ENCODE results near the gene ZNF593. TPM values are rescaled to one million over a fixed set of nuclear protein-coding genes. Genes with fewer than 3 reads are reported as not detected.

The ZNF593 gene
- total RNA-seq, 1 donor = 55.2 TPM

- no peak for DNase-seq (ENCODE audit: low read depth in 2 of 3, low spot score in 2 of 3)
These were observed 1.1 kb upstream of the ZNF593 start, which contains the start of gene C1orf232 for GRCh38 chr1:26168410-26169197. Gene C1orf232, minus strand, starts transcription at chr1:26168963. Its CDS starts 464 bp downstream, at chr1:26168499.

DNA sequence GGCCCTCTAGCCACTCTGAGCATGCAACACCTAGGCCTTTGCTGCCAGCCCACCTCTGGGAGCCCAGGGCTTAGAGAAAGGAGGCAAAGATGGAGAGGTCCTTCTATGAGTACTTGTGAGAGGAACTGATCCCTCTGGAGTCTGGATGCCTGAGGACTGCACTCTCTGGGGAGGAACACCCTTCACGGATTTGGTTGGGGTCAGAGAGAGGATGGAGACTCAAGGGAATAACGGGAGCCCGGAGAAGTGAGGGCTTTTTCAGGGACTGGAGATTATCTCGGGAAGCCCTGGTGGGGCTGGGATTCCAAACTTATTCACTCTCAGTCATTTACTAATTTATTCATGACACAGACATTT, 532 bp upstream of the ZNF593 start:
- no peak for DNase-seq (ENCODE audit: low read depth in 2 of 3, low spot score in 2 of 3)

GRCh38 chr1:26170472-26170821, 739 bp downstream of the ZNF593 start:
- DNase-seq (ENCODE audit: low read depth in 2 of 3, low spot score in 2 of 3) = no peak

DNA sequence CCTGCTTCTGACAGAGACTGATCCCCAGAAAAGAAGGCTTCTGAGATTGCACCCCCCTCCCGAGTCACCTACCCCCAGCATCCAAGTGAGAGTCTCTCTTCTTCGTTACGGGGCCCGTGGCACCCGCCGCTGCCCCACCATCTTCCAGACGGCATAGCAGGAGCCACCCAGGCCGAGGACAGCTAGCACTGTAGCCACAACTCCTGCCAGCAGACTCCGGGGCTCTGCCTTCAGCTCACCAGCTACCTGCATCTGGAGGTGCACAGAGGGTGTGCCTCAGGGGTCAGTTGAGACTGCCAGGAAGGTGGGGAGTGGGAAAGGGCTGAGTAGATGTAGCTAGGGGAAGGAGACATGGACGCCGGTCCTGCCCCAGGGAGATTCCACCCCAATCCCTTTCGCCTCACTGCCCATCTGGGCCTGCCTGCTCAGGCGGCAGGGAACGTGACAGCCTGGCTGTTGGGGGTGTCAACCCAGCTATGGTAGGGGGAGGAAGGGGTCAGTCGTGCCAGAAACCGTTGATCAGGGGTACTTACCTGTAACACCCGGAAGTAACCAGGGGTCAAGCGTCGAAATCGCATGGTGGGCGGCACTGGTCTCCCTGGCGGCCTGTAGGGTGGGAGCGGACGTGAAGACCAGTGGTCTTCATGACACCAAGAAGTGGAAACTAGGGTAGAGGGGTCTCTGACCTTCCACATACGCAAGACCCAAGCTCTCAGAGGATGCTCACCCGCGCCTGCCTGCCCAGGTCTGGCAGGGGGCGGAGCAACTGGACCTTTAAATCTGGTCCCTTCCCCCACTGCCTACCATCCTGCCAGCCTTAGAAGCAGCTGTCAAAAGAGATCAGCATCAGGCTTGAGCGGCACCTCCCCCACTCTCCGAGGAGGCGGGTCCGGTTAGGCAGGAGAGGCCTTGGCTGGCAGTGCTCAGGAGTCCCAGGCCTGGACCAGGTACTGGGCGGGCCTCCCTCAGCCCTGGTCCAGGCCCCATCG, 1.7 kb downstream of the ZNF593 start, which contains the start of gene ZNF593OS:
ZNF593OS (minus strand) TSS at position 749 of the 989 bp plus-strand sequence; CDS start at position 578, 171 bp downstream.
- no peak for DNase-seq (ENCODE audit: low read depth in 2 of 3, low spot score in 2 of 3)

DNA sequence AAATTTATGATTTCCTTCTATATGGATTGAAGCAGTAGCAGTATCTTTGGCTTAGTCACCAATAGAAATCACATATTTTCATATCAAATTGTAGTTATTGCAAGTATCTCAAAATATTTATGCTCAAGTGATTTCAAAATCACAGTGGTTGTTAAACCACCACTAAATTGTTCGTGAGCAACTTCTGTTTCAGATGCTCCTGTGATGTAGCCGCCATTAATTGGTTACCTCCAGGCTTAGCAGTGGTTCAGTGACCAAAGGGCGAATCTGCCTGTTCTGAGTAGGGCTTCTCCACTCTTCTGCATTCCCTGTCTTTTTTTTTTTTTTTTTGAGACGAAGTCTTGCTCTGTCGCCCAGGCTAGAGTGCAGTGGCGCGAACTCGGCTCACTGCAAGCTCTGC, 5.6 kb downstream of the ZNF593 start:
- no peak for DNase-seq (ENCODE audit: low read depth in 2 of 3, low spot score in 2 of 3)

GRCh38 chr1:26177182-26177684, 7.5 kb downstream of the ZNF593 start, which contains the start of gene CNKSR1:
Gene CNKSR1, plus strand, starts transcription at chr1:26177491. Its CDS starts 57 bp downstream, at chr1:26177548.
- no peak for DNase-seq (ENCODE audit: low read depth in 2 of 3, low spot score in 2 of 3)

DNA sequence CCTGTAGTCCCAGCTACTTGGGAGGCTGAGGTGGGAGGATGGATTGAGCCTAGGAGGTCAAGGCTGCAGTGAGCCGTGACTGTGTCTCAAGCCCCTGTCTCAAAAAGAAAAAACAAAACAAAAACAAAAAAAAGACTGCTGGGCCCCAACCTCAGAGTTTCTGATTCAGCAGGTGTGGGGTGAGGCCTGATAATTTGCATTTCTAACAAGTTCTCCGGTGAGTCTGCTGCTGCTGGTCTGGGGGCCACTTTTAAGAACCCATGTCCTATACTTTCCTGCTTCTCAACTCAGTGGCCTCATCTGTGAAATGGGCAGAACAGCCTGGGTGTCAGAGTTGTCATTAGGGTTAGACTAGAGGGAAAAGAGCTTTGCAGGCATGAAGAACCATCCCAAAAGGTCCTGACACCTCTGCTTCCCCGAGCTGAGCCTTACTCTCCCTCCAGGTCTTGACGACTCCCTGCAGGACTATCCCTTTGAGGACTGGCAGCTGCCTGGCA, 10.3 kb downstream of the ZNF593 start:
- DNase-seq (ENCODE audit: low read depth in 2 of 3, low spot score in 2 of 3) = no peak

DNA sequence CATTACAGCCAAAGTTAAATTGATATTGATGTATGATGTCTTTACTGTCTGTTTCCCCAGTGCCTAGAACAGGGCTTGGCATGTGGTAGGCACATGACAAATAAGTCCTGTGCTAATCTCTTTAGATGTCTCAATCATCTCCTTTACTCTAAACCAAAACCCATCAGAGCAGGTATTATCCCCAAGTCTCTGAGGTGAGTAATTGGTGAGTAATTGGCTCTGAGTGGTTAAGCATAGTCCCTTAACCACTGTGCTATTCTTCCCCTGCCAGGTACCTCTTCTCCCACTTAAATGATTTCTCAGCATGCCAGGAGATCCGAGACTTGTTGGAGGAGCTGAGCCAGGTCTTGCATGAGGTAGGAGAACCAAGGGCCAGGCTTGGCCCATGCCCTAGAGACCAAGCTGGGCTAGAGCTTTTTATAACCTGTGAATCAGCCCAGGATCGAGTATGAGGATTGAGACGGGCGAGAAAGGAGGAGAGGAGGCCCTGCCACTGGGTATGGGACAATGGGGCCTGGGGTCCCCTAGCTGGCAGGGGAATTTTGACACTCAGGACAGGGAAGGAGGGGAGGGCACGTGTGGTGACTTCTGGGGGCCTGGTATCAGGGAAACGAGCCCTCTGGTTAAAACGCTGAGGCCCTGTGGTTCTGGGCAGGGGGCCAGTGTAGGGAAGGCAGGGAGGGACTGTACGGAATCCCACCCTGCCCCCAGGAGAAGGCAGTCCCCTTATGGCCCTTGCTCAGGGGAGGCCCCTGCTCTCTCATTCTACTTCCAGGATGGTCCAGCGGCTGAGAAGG, 12.1 kb downstream of the ZNF593 start:
- no peak for DNase-seq (ENCODE audit: low read depth in 2 of 3, low spot score in 2 of 3)

GRCh38 chr1:26182383-26182696, 12.6 kb downstream of the ZNF593 start:
- DNase-seq (ENCODE audit: low read depth in 2 of 3, low spot score in 2 of 3) = no peak

GRCh38 chr1:26184086-26184485, 14.4 kb downstream of the ZNF593 start:
- DNase-seq (ENCODE audit: low read depth in 2 of 3, low spot score in 2 of 3) = no peak

- DNase-seq (ENCODE audit: low read depth in 2 of 3, low spot score in 2 of 3) = no peak
These were observed 15.2 kb downstream of the ZNF593 start for GRCh38 chr1:26184883-26185282.

GRCh38 chr1:26187882-26188281, 18.2 kb downstream of the ZNF593 start:
- no peak for DNase-seq (ENCODE audit: low read depth in 2 of 3, low spot score in 2 of 3)

- DNase-seq (ENCODE audit: low read depth in 2 of 3, low spot score in 2 of 3) = no peak
These were observed 18.8 kb downstream of the ZNF593 start for GRCh38 chr1:26188477-26188876.

DNA sequence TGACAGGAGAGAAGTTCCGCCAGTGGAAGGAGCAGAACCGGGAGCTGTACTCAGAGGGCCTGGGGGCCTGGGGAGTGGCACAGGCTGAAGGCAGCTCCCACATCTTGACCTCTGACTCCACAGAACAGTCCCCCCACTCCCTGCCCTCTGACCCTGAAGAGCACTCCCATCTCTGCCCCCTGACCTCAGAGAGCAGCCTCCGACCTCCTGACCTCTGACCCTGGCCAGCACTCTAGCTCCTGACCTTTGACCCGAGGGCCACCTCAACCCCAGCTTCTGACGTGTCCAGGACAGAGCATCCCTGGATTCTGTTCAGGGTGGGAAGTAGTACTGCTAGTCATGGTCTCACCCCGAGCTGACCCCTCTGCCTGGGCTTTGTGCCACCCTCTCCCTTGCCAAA, 19.6 kb downstream of the ZNF593 start:
- no peak for DNase-seq (ENCODE audit: low read depth in 2 of 3, low spot score in 2 of 3)

DNA sequence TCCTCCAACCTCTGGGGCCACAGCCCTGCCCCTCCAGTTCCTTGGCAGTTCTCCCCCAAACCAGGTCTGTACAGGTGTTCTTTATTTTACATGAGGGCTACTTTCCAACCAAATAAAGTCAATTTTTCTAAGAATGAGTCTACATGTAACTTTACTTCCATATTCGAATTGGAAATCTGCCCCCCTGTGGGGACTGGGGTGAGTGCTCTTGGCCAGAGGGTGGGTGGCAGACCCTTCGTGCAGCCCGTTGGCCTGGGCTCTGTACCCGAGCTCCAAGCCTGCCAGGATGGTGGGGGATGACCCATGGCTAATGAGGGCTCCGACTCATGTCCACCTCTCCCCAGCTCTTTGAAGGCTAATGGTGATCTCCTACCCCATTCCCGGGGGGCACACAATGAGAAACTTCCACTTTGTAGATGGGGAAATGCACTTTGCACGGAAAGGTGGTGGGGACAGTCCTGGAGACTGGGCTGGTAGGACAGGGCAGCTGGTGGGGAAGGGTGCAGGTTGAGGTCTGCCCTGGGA, 20.1 kb downstream of the ZNF593 start:
- peak in 2 of 3 donors; percentile 19 to 21 for DNase-seq (ENCODE audit: low read depth in 2 of 3, low spot score in 2 of 3)

GRCh38 chr1:26190373-26190987, 20.8 kb downstream of the ZNF593 start, which contains the start of gene CATSPER4:
Gene CATSPER4, plus strand, starts transcription at chr1:26190602. Its CDS starts 26 bp downstream, at chr1:26190628.
- peak in 2 of 3 donors; percentile 18 to 51 for DNase-seq (ENCODE audit: low read depth in 2 of 3, low spot score in 2 of 3)

- DNase-seq (ENCODE audit: low read depth in 2 of 3, low spot score in 2 of 3) = no peak
These were observed 22.0 kb downstream of the ZNF593 start for GRCh38 chr1:26191739-26192138.

DNA sequence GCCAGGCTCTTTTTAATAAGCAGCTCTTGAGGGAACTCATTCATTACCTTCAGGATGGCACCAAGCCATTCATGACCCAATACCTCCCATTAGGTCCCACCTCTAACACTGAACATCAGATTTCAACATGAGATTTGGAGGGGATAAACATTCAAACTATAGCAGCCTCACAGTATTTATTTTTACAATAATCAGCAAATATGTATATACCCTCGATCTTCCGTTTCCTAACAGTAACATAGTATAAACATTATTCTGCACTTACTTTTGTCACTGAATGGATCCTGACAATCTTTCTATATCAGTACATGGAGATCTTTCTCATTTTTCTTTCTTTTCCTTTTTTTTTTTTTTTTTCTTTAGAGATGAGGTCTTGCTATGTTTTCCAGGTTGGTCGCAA, 26.1 kb downstream of the ZNF593 start:
- DNase-seq (ENCODE audit: low read depth in 2 of 3, low spot score in 2 of 3) = no peak

- no peak for DNase-seq (ENCODE audit: low read depth in 2 of 3, low spot score in 2 of 3)
These were observed 27.6 kb downstream of the ZNF593 start for GRCh38 chr1:26197301-26197700.

DNA sequence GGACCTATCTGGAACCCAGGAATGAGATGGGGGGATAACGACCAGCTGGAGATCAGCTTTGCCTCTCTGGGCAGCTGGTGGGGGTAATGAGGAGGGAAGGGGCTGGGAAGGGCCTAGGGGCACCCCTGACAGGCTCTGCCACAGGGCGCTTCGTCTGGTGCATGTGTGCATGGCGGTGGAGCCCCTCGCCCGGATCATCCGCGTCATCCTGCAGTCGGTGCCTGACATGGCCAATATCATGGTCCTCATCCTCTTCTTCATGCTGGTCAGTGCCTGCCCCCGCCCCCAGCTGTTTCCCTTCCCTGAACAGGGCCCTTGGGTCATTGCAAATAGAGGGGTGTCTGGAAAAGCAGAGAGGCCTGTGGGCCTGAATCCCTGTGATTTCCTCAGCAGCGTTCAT, 28.1 kb downstream of the ZNF593 start:
- DNase-seq (ENCODE audit: low read depth in 2 of 3, low spot score in 2 of 3) = no peak

Data from hematopoietic multipotent progenitor cell (in vitro differentiated cells).